Measurements from ENCODE around the gene ACAA2.
A peak's percentile ranks its signal among the peaks of the same experiment; 100 is the strongest.

DNA sequence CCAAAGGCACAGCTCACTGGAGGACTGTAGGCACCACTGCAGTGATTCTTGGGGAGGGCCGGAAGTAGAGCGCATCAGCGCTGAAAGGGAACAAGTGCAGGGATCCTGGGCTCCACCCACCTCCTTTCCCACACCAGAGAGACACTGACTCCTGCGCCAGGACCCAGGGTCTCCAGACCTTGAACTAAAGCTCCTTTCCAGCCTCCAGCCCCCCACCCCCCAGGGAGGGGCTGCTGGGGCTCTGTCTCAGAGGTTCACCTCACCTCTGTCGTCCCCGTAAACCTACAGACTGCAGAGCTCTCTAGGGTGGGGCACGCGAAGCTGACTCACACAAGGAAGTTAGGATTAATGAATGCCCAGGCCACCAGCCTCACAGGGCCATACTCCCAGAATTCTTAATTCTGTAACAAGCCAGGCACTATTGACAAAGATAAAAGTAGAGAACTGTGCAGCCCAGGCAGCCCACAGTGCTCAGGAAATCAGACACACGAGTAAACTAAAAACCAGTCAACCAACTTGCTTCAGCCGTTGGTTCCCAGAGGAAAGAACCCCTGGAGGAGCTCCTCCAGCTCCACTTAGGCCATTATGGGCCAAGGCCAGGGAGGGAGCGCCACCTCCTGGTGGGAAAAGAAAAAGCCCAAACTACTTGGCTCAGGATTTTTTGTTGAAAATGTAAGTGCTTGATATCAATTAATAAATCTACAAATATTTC, 45.1 kb upstream of the ACAA2 start:
- TF ChIP-seq, protein P1, sequence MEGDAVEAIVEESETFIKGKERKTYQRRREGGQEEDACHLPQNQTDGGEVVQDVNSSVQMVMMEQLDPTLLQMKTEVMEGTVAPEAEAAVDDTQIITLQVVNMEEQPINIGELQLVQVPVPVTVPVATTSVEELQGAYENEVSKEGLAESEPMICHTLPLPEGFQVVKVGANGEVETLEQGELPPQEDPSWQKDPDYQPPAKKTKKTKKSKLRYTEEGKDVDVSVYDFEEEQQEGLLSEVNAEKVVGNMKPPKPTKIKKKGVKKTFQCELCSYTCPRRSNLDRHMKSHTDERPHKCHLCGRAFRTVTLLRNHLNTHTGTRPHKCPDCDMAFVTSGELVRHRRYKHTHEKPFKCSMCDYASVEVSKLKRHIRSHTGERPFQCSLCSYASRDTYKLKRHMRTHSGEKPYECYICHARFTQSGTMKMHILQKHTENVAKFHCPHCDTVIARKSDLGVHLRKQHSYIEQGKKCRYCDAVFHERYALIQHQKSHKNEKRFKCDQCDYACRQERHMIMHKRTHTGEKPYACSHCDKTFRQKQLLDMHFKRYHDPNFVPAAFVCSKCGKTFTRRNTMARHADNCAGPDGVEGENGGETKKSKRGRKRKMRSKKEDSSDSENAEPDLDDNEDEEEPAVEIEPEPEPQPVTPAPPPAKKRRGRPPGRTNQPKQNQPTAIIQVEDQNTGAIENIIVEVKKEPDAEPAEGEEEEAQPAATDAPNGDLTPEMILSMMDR (IDR thresholded peaks at IDR 0.05; ENCODE audit: borderline replicate concordance, extremely low read depth, low read length, poor library complexity, severe bottlenecking) = peak; percentile 82
- TF ChIP-seq EZH2 (IDR thresholded peaks at IDR 0.05; ENCODE audit: borderline replicate concordance, low read depth, low read length, severe bottlenecking) = no peak
